Sigmoid colon (tissue), 3 donors: ENCODE data around the gene FXYD1.

ENCODE experiments used
- CTCF ChIP-seq, 4 experiments: fragments of 450-650 bp in 3 of 4; fragments of 200-600 bp in 1 of 4; IDR thresholded peaks; one replicate each; pipeline ENCODE4 v1.5.1; 2016 to 2019; ENCODE audit warnings: antibody characterized with exemption in 4 of 4, mild to moderate bottlenecking in 3 of 4, moderate library complexity in 2 of 4
- POLR2A ChIP-seq, 2 donors: fragments of 450-650 bp; IDR thresholded peaks; one replicate each; pipeline ENCODE4 v1.6.1; 2016; ENCODE audit warnings: antibody characterized with exemption in 2 of 2, mild to moderate bottlenecking in 2 of 2, moderate library complexity in 2 of 2

- no peak for TF ChIP-seq CTCF (IDR thresholded peaks at IDR 0.05)
- no peak for TF ChIP-seq POLR2A (IDR thresholded peaks at IDR 0.05)
Measured at GRCh38 chr19:35166100-35167063, 27.8 kb downstream of the FXYD1 start.
